Urothelium cell line (cell line): ENCODE data around the gene PASK.

Experiments used
- DNase-seq: peaks from one replicate; pipeline ENCODE4 v3.0.0; 2011; ENCODE audit warnings: low spot score, mixed read lengths
- FAIRE-seq: peaks from 2 replicates; lab custom pipeline; 2011; peaks lifted over from hg19 to GRCh38; lab: Jason Lieb, UNC

The PASK gene

DNA sequence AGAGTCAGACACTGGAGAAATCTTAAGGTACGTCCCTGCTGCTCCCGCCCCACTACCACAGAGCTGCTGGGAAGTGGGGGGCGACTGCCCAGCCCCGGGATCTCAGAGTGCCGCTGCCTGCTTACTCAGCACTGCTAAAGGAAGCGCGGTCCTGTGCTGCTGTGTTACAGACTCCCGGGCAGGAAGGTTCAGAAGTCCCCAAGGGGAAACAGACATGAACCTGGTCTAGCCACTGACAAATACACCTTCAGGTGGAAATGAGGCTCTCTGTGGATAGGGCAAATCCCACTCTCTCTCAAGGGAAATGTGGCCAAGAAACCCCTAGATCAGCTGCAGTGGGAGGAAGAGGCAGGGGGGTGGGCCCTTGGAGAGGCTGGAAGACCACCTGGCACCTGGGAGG is 60.9 kb downstream of the PASK start:
- FAIRE-seq, result no peak
- DNase-seq, result no peak

DNA sequence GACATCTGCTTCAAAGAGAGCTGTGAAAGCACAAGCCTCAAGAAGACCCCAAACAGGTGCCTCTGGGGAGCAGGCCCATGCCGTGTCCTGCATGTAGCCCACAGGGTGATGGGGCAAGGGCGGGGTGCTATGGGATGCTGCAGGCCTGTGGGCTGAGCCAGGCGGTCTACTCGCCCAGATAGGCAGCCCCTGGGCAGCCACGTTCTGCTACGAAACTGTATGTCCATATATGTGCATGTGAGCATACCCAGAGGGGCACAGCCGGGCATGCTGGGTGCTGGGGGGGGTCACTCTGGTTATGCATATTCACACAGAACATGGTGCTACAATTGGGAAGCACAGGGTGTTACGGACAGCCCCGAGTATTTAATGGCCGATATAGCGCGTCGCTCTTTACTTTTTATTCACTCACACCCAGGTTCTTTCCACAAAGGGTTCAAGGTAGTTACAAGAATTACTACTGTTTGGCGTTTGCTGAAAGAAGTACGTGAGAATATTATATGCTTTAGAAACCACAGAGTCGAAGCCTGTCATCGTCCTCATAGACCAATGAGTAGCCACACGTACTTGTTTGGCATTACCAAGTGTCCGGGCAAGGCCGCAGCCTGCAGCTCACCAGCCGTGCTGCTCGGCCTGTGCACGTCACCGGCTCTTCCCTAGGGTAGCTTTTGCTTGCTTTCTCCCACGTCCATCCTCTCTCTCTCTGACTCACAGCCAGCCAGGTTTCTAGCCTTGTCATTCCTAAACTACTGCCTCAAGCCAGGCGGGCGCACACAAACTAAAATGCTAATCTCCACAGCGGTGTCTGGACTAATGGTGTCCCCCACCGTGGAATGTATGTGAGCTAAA is 61.6 kb downstream of the PASK start:
- no peak for FAIRE-seq
- no peak for DNase-seq

DNA sequence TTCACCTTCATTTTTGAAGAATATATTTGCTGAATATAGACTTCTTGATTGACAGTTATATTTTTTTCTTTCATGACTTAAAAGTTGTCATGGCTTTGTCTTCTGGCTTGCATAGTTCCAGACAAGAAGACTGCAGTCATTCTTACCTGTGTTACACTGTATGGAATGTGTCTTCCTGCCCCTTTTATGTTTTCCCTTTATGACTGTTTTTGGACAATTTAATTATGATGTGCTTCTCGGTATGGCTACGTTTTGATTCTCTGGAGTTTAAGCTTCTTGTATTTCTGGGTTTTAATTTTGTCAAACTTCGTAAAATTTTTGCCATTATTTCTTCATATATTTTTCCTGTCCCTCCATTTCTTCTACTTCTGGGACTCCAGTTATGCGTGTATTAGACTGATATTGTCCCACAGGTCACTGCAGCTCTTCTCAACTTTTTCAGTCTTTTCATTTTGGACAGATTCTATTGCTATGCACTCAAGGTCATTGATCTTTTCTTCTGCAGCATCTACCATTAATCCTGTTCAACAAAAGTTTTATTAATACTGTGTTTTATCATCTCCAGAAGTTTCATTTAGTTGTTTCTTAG is 64.3 kb downstream of the PASK start:
- DNase-seq, result no peak
- FAIRE-seq, result no peak

DNA sequence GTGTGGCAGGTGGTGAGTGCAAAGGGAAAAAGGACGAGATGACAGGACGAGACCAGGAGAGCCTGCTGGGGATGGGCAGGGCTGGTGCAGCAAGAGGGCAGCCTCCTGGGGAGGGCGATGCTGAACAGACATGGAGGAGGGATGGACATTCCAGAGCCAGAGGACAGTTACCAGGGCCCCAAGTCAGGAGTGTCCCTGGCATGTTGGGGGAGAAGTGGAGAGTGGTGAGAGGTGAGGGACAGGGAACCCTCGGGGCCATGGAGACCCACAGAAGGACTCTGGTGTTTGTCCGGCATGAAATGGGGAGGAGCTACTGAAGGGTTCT is 66.2 kb downstream of the PASK start:
- no peak for FAIRE-seq
- DNase-seq, result no peak

DNA sequence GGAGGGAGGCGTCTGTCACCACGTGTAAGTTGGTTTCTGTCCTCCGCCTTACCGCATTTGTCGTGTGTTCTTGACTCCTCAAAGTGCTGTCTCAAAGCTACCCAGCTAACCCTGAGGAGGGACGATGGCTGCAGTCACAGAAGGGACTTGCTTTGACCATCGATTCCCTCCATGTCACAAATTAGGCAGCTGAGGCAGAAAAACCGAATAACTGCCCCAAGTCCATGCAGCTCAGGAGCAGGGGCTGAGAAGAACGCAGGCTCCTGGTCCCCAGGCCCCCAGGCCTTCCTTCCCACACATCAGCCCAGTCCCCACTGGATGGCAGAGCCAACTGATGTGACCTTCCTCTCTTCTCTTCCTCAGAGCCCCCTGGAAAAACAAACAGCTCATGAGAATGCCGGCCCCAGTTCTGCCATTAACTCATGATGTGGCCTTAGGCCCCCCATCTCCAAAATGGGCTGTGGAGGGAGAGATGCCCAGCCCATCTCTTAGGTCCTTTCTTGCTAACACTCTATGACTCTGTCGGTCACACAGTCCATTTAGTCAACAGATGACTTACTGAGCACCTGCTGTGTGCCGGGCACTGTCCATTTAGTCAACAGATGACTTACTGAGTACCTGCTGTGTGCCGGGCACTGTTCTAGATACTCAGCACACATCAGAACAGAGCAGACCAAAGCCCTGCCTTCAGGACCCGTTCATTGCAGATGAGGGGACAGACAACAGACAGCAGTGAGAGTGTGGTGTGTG is 66.8 kb downstream of the PASK start:
- DNase-seq, result no peak
- no peak for FAIRE-seq

DNA sequence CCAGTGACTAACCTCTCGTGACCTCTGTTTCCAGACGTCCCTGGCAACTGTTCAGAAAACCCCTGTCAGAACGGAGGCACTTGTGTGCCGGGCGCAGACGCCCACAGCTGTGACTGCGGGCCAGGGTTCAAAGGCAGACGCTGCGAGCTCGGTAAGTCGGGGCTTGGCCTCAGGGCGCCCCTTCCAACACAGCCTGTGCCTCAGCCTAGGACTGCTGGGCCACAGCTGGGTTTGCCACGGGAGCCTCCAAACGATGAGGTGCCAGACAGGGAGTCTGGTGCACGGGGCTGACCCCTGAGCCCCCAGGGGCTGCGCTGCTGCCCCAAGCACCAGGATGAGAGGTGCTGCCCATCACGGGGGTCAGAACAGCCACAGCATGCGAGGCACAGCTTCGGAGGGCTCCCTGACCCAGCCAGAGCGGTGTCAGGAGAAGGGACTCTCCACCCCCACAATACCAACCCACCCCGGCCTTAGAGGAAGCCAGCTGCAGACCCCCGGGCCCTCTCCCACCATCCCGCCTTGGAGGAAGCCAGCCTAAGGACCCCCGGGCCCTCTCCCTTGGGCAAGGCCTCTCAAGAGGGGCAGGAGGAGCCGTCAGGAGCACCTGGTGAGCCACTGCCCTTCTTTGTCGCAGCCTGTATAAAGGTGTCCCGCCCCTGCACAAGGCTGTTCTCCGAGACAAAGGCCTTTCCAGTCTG is 67.5 kb downstream of the PASK start:
- no peak for DNase-seq
- FAIRE-seq, result no peak

DNA sequence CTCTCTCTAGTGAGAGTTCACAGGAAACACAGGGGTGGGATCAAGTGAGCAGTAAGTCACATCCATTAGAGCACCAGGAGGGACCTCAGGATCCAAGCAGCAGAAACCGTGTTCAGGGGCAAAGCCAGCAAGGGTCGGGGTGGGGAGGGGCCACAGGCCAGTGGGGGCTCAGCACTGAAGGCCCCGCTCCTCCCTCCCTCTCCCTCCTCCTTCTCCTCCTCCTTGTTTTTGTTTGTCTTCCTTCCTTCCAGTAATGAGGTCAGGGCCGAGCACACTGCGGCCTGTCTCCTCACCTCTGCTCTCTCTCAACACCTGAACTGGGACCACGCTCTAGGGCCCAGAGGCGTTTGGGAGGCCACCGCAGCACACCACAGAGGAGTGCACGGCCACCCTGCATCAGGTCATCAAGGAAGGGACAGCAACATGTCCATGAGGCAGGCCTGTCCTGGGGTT is 68.1 kb downstream of the PASK start:
- no peak for FAIRE-seq

DNA sequence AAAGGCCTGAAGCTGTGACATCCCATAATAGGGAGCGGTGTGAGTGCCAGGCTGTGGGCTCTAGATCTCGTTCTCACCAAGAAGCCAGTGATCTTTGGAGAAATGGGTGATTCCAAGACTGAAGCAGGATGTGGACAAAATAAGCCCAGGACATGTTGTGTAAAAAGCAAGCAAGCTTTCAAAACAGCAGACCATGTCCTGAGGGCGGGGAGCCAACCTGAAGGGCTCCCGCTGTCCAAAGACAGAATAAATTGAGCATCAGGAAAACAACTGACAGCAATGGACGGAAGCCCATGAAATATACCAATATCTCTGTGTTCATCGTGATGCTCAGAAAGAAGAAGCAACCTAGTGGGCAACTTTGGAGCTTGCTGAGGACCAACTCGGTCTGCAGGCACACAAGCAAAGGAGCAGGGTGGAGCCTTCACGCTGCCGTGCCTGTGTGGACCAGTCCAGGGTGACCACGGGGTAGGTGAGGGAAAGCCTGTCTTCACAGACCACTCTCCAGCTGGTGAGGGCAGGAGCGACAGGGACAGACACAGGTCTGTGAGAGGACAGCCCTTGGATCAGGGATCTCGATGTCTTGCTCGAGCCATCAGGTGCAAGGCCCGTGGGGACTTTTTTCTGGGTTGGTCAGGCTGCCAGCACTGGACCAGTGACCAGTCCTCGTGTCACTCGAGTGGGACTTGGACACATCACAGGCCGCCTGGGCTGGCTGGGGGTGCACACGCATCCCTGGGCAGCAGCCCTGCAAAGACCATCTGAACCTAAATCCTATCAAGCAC is 68.7 kb downstream of the PASK start:
- FAIRE-seq (no peak), DNase-seq (no peak)

More for the DNA sequence above, 68.1 kb downstream of the PASK start:
- DNase-seq, result no peak

DNA sequence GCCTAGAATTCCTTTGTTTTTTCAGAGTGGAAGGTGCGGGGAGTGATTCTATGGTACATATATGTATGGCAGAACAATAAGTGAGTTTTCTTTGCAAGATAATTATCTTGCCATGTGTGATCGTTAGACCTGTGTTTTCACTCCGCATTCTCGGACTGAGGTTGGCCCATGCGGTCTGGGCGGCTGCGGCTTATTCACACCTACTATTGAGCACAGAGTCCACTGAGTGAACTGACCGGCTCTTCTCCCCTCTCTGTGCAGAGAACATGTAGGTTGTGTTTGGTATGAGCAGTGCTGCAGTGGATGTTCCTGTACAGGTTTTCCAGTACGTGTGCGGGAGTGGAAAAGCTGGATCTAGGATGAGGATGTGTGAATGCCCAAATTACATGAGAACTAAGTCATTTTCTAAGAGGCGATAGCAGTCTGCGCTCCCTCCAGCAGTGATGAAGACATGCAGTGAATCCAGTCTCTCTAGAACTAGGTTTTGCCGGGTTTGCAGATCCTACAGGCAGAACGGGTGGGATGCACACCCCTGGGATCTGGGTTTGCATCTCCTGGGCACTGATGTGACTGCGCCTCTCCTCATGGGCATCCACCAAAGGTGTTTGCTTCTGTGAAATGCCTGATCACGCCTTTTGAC is 74.3 kb downstream of the PASK start:
- no peak for DNase-seq
- no peak for FAIRE-seq

DNA sequence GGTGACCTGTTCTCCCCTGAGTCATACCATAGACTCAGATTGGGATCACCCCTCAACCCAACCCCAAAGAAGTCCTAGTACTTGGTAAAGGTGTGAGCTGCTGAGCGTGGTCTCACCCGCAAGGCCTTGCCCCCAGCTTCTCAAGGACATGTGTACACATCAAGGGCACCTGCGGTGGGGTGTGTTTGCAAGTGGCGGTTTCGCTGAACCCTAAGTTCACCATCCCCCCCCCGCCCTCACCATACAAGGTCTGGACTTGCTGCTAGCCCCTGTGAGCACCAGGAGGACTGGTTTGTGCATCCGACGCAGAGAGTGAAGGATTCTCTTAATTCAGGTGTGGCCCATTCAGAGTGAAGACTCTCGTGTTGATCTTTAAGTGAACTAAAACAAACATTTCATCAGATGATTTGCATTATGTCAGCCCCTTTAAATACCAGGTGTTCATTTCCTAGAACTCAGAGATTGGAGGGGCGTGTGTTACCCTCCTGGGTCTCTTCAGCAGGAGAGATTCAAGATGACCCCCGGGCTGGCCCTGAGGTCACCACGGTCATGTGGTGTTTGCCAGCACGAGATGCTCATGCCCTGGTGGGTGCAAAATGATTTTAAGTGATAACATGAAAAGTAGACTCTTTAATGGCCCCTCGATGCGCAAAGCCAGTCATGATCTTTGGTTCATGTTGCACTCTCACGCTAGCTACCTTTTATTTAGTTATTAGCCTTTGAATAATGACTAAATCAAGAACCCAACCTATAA is 75.0 kb downstream of the PASK start:
- FAIRE-seq (no peak), DNase-seq (no peak)

DNA sequence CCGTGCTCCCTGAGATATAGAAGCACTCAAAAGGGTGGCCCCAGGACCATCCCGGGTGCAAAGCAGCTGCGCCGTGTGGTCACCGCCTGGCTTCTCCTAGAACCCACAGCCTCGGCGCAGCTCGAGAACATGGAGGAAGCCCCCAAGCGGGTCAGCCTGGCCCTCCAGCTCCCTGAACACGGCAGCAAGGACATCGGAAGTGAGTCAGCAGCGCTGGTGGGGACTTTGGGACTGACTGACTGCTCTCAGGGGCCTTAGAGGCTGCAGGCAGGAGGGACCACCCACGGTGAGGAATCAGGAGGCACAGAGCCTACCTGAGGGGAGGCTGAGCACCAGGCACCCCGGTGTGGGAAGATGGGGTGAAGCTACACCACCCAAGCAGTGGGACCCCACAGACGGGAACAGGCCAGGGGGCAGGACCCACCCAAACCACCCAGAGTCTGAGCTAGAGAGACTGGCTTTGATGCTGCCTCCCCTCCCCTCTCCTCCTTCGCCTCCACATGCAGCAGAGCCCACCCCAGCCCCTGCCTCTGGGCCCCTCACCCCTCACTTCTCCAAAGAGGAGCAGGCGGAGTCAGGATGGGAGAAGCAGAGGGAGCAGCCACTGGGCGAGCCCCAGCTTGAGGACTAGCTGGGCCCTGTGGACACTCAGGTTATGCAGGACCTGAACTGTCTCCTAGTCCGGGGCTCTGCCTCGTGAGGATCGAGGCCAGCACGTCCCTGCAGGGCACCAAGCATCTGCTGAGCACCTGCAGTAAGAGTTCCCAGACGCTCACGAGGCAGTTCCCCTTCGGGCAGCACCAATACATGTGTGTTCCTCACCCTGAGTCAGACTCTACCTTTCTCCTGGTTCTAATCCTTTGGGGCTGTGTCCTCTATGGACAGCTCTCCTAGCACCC is 75.9 kb downstream of the PASK start:
- FAIRE-seq (no peak), DNase-seq (no peak)

DNA sequence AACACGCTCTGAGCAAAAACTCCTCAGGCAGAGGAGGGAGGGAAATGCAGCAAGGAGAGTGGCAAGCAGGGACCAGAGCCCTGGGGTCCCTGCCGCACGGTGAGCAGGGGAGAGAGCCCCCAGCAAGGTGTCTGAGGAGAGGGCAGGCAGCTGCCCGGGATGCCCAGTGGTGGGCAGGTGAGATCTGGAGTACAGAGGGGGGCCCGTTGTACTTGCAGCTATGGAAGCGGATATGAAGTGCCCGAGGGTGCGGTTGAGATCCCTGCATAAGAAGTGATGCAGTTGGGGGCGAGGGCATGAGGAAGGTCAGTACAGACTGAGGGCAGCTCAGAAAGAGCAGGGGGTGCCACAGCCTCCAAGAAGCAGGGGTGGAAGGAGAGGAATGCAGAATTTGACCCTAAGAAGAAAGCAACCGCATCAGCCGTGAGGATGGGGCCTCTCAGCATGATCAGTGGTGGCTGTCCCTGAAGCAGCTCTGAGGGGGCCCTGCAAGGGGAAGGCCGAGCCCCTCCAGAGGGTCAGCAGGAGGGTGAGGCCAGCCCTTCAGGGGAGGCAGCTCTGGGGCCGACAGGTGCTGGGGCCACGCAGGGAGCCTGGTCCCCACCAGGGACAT is 76.6 kb downstream of the PASK start:
- FAIRE-seq (no peak), DNase-seq (no peak)

DNA sequence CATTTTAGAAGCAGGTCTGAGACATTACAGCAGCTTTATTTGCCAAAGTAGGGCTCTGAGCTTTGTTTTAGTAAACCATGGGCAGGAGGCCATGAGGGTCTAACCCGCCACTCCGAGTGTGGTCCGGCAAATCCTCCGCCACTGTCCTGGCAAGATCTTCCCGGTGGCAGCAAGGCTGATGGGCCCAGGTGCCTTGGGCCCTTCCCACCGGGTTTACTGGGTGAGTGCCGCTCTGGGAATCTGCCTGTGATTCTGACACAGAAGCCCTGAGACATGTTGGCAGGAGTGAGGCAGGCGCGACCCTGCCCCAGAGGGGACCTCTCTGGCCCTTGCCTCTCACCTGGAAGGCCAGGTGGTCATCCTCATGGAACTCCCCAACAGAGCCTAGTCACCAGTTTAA is 77.1 kb downstream of the PASK start:
- DNase-seq (no peak), FAIRE-seq (no peak)

DNA sequence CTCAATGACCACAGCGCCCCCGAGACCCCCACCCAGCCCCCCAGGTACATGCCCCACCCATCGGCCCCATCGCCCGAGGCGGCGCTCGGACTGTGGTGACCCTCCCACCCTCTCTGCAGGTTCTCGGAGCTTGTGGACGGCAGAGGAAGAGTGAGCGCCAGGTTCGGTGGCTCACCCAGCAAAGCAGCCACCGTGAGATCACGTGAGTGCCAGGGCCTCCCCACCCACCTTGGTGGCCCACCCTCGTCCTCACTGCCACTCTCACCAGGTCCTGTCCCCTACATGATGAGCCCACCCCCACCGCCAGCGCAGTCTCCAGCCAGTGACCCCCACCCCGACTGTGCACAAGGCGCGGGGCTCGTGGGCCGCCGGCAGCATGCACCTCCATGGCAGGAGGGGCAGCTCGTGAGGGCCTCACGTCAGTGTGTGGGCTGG is 77.6 kb downstream of the PASK start:
- FAIRE-seq (no peak), DNase-seq (no peak)

DNA sequence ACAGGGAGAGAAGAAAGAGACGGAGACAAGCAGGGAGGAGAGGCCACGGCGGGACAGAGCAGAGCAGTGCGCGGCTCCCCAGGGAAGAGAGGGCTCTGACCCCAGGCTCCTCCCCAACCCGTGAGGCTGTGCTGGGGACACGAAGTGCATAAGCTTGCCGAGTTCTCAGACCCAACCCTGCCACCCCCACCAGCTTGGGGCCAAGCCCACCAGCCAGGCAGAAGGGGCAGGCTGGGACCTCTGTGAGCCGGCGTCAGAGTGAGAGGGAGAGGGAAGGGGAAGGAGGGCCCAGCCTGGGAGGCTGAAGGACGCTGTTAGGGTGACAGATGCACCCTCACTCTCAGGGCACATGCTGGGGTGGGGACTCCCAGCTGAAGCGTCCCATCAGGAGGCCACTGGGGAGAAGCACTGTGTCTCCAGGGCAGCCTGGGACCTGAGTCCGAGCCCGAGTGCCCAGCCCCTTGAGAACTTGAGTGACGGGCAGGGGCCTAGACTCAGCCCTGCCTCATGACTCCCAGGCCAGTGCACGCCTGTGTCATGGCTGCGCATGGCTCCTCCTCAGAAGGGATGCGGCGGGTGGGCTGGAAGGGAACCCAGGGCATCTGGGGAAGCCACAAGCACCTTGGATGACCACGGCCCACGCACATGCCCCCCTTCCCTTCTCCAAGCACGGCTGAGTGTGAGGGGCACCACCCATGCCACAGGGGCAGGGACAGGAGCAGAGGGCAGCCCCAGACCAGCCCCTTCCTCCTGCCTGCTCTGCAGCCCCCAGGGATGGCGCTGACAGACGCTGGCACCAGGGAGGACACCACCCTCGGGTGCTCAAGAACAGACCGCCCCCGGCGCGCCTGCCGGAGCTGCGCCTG is 78.2 kb downstream of the PASK start:
- DNase-seq, result no peak
- FAIRE-seq, result no peak

DNA sequence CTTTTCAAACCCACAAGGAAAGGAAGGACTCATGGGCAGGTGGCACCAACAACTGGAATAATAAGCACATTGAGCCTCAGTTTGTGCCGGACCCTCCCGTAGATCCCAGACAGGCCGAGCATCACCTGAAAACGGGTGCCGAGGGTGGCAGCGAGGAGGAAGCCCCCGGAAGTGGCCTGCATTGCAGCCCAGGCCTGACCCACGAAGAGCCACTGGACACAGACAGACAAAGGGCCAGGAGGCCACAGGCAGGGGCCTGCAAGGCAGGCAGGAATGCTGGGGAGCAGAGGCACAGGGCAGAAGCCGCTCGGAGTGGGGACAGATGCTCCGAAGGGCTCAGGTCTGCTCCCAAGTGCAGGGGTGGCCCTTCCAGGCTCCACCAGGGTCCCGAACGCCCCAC is 78.9 kb downstream of the PASK start:
- DNase-seq (no peak), FAIRE-seq (no peak)

DNA sequence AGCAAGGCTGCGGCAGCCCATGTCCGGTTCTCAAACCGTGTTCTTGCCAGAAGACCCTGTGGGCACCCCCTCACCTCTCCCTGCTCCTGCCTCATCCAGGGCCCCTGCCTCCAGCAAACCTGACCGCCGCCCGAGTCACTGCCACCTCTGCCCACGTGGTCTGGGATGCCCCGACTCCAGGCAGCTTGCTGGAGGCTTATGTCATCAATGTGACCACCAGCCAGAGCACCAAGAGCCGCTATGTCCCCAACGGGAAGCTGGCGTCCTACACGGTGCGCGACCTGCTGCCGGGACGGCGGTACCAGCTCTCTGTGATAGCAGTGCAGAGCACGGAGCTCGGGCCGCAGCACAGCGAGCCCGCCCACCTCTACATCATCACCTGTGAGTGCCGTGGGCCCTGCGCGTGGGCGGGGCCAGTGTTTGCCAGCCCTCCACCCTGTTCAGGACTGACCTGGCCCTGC is 79.4 kb downstream of the PASK start:
- no peak for FAIRE-seq
- DNase-seq, result no peak
